GM23338 (cell line): ENCODE results near the gene CYP4F8. TPM values are rescaled to one million over a fixed set of nuclear protein-coding genes. Genes with fewer than 3 reads are reported as not detected.

ENCODE experiments used
- ATAC-seq: fragments of 200-7000 bp; cut with Tn5 transposase; 3 replicates; pipeline ENCODE4 v1.9.1; 2020
- DNase-seq: peaks from one replicate; pipeline ENCODE4 v3.0.0-alpha.2; 2015; ENCODE audit warnings: low spot score
- H2AFZ ChIP-seq: fragments of 200-600 bp; sonication (generic); 2 replicates; pipeline ENCODE4 v1.8.0; 2016; ENCODE audit warnings: antibody characterized with exemption, mild to moderate bottlenecking, moderate library complexity
- H3F3A ChIP-seq: fragments of 200-600 bp; sonication (generic); replicated peaks from 2 replicates; pipeline ENCODE4 v1.8.0; 2017; ENCODE audit warnings: antibody characterized with exemption, mixed run types, low read depth
- H3K27ac ChIP-seq: fragments of 200-600 bp; sonication (generic); 2 replicates; pipeline ENCODE4 v1.6.1; 2016; ENCODE audit warnings: low read depth
- H3K27me3 ChIP-seq: fragments of 200-600 bp; sonication (generic); 2 replicates; pipeline ENCODE4 v1.8.0; 2016; ENCODE audit warnings: mild to moderate bottlenecking, mixed run types, moderate library complexity; ENCODE audit not compliant: insufficient read depth
- H3K36me3 ChIP-seq: fragments of 200-600 bp; sonication (generic); 2 replicates; pipeline ENCODE4 v1.8.0; 2016; ENCODE audit warnings: mild to moderate bottlenecking; ENCODE audit not compliant: insufficient read depth
- H3K4me1 ChIP-seq: fragments of 200-600 bp; sonication (generic); 2 replicates; pipeline ENCODE4 v1.8.0; 2016; ENCODE audit warnings: mild to moderate bottlenecking, moderate library complexity; ENCODE audit not compliant: insufficient read depth
- H3K4me2 ChIP-seq: fragments of 200-600 bp; sonication (generic); 2 replicates; pipeline ENCODE4 v1.7.1; 2017; ENCODE audit warnings: mixed run types
- H3K4me3 ChIP-seq: fragments of 200-600 bp; sonication (generic); 2 replicates; pipeline ENCODE4 v1.6.1; 2016; ENCODE audit warnings: mixed run types
- H3K79me2 ChIP-seq: fragments of 200-600 bp; sonication (generic); replicated peaks from 2 replicates; pipeline ENCODE4 v1.8.0; 2017; ENCODE audit warnings: mild to moderate bottlenecking; ENCODE audit not compliant: insufficient read depth
- H3K9me2 ChIP-seq: fragments of 200-600 bp; sonication (generic); 2 replicates; pipeline ENCODE4 v1.8.0; 2017; ENCODE audit not compliant: insufficient read depth
- H4K20me1 ChIP-seq: fragments of 200-600 bp; sonication (generic); replicated peaks from 2 replicates; pipeline ENCODE4 v1.8.0; 2017; ENCODE audit warnings: mild to moderate bottlenecking; ENCODE audit not compliant: insufficient read depth
- H3K27ac Mint-ChIP-seq: 2 replicates; pipeline ENCODE4 v1.8.0; 2020; ENCODE audit warnings: inconsistent platforms, mild to moderate bottlenecking, moderate library complexity, mixed read lengths
- H3K27me3 Mint-ChIP-seq: 3 replicates; pipeline ENCODE4 v1.8.0; 2022; ENCODE audit warnings: low read depth, mild to moderate bottlenecking, moderate library complexity, mixed read lengths, inconsistent platforms; ENCODE audit not compliant: insufficient read depth, poor library complexity
- H3K36me3 Mint-ChIP-seq: 3 replicates; pipeline ENCODE4 v1.8.0; 2021; ENCODE audit warnings: low read depth, mild to moderate bottlenecking, inconsistent platforms, moderate library complexity, mixed read lengths
- H3K4me1 Mint-ChIP-seq: 3 replicates; pipeline ENCODE4 v1.8.0; 2020; ENCODE audit warnings: mild to moderate bottlenecking, inconsistent platforms, mixed read lengths
- H3K4me3 Mint-ChIP-seq: 3 replicates; pipeline ENCODE4 v1.8.0; 2021; ENCODE audit warnings: moderate library complexity, mild to moderate bottlenecking, inconsistent platforms, mixed read lengths
- H3K9me3 Mint-ChIP-seq: 3 replicates; pipeline ENCODE4 v1.8.0; 2020; ENCODE audit warnings: moderate library complexity, mild to moderate bottlenecking, inconsistent platforms, mixed read lengths
- CREB1 ChIP-seq: fragments of 250-450 bp; sonication (Bioruptor Pico); IDR thresholded peaks from 2 replicates; pipeline ENCODE4 v1.5.0; 2020; ENCODE audit warnings: low read depth, mild to moderate bottlenecking, moderate library complexity
- CTCF ChIP-seq, 2 experiments: fragments of 200-600 bp in 1 of 2; sonication (generic) in 1 of 2; conservative IDR thresholded peaks; 2 replicates each; pipeline versions ENCODE4 v1.5.1 to v1.6.1; 2016 to 2017; ENCODE audit warnings: antibody characterized with exemption in 2 of 2, low read depth in 2 of 2, mild to moderate bottlenecking in 2 of 2, moderate library complexity in 1 of 2
- EZH2 ChIP-seq: fragments of 200-600 bp; sonication (generic); IDR thresholded peaks from one replicate; pipeline ENCODE4 v1.8.0; 2017; ENCODE audit warnings: antibody characterized with exemption, mild to moderate bottlenecking, low read depth; ENCODE audit not compliant: unreplicated experiment
- NANOG ChIP-seq: IDR thresholded peaks from 2 replicates; pipeline ENCODE4 v1.6.1; 2016; ENCODE audit warnings: antibody characterized with exemption, borderline replicate concordance
- POLR2AphosphoS5 ChIP-seq: IDR thresholded peaks from 2 replicates; pipeline ENCODE4 v1.6.1; 2016; ENCODE audit warnings: antibody characterized with exemption, low read depth
- STAT1 ChIP-seq: IDR thresholded peaks from one replicate; pipeline ENCODE4 v1.6.1; 2016; ENCODE audit warnings: antibody characterized with exemption; ENCODE audit not compliant: unreplicated experiment
- polyA plus RNA-seq: library from polyadenylated mRNA; unstranded; fragments of >200 nt; fragmentation: Nextera tagmentation; extraction: Ambion mirVana; gene quantifications from 2 replicates; pipeline ENCODE4 v1.2.1, GENCODE V29; 2016
- total RNA-seq: library from RNA; depleted of rRNA; stranded (reverse); fragments of >200 nt; shearing (Covaris generic); gene quantifications from 2 replicates; pipeline ENCODE4 v1.2.3, GENCODE V29; 2014
- TF ChIP-seq, protein P1 (sequence below): IDR thresholded peaks from one replicate; pipeline ENCODE4 v1.6.1; 2018; ENCODE audit warnings: antibody characterized with exemption; ENCODE audit not compliant: unreplicated experiment

CYP4F8 gene
- total and polyA plus RNA-seq, 2 experiments from 2014 or later = not detected

DNA sequence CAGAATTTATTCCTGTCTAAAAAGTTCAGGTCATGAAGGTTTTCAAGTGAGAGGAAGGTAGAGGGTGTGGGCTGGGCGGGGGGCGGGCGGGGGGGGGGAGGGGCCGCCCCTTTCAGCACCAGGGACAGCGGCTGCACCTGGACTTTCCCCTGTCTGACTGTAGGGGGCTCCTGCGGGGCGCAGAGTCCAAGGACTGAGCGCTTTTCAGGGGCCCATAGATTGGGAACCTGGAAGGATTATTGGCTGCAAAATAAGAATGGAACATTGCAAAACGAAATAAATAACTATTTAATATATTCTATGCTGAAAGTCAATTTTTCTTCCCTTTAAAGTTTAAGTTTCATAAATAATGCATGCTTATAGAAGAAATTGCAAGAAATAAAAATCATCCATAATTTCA is 16.8 kb downstream of the CYP4F8 start:
- H3K27me3 Mint-ChIP-seq = peaks cover 5% of the 10 kb centered on the region
- H3K27me3 ChIP-seq = no peaks in the 10 kb centered on the region
- H3K4me2 ChIP-seq = no peak overlapping the region
- no peaks in the 10 kb centered on the region for H3K79me2 ChIP-seq
- H3K36me3 Mint-ChIP-seq = peaks cover 19% of the 10 kb centered on the region
- H3K4me1 ChIP-seq = no peaks in the 10 kb centered on the region
- peaks cover 87% of the 10 kb centered on the region for H3K9me3 Mint-ChIP-seq
- no peaks in the 10 kb centered on the region for H3F3A ChIP-seq
- H3K4me3 Mint-ChIP-seq = no peak overlapping the region
- no peak overlapping the region for H3K27ac Mint-ChIP-seq
- no peak overlapping the region for H3K4me3 ChIP-seq
- no peak for ATAC-seq
- H2AFZ ChIP-seq = no peak overlapping the region
- TF ChIP-seq NANOG = no peak
- TF ChIP-seq, protein P1, sequence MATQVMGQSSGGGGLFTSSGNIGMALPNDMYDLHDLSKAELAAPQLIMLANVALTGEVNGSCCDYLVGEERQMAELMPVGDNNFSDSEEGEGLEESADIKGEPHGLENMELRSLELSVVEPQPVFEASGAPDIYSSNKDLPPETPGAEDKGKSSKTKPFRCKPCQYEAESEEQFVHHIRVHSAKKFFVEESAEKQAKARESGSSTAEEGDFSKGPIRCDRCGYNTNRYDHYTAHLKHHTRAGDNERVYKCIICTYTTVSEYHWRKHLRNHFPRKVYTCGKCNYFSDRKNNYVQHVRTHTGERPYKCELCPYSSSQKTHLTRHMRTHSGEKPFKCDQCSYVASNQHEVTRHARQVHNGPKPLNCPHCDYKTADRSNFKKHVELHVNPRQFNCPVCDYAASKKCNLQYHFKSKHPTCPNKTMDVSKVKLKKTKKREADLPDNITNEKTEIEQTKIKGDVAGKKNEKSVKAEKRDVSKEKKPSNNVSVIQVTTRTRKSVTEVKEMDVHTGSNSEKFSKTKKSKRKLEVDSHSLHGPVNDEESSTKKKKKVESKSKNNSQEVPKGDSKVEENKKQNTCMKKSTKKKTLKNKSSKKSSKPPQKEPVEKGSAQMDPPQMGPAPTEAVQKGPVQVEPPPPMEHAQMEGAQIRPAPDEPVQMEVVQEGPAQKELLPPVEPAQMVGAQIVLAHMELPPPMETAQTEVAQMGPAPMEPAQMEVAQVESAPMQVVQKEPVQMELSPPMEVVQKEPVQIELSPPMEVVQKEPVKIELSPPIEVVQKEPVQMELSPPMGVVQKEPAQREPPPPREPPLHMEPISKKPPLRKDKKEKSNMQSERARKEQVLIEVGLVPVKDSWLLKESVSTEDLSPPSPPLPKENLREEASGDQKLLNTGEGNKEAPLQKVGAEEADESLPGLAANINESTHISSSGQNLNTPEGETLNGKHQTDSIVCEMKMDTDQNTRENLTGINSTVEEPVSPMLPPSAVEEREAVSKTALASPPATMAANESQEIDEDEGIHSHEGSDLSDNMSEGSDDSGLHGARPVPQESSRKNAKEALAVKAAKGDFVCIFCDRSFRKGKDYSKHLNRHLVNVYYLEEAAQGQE = peak; percentile 66
- TF ChIP-seq CTCF (conservative IDR thresholded peaks at IDR 0.05; ENCODE audit: low read depth in 2 of 2) = peak; percentile 15 to 24; a peak in 2 of 4 replicates
- H3K27ac ChIP-seq = no peak overlapping the region
- H3K9me2 ChIP-seq = no peaks in the 10 kb centered on the region
- no peaks in the 10 kb centered on the region; the same call in 1 of the 2 replicates for H3K36me3 ChIP-seq
- DNase-seq = peak; percentile 28
- H4K20me1 ChIP-seq = no peaks in the 10 kb centered on the region
- no peaks in the 10 kb centered on the region for H3K4me1 Mint-ChIP-seq

DNA sequence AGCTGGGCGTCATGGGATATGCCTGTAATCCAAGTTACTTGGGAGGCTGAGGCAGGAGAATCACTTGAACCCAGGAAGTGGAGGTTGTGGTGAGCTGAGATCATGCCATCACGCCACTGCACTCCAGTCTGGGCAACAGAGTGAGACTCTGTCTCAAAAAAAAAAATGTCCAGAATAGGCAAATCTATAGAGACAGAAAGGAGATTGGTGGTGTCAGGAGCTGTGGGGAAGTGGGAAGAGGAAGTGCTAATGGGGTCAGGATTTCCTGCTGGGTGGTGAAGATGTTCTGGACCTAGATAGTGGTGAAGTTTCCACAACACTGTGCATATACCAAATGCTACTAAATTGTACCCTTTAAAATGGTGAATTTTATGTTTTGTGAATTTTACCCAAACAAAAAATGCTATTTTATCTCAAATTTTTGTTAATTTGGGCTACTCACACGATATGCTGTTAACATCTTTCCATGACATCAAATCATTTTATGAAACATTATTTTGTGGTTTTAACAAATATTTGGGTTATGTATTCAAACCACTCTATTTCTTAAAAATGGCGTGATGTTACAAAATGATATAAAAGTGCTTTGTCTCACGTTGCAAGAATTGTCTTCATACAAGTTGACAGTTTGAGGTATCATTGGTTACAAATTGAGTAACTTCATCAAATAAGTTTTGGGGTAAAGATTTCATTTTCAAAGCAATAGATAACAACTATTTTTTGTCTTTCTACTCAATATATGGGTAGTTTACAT is 18.2 kb downstream of the CYP4F8 start:
- Histone ChIP-seq H3K79me2 (no peaks in the 10 kb centered on the region), H3K27me3 (no peaks in the 10 kb centered on the region), H3K36me3 (no peaks in the 10 kb centered on the region; the same call in 1 of the 2 replicates), H3K4me3 (no peak overlapping the region), H3K4me1 (no peaks in the 10 kb centered on the region), H3K27ac (no peak overlapping the region), H3K4me2 (no peak overlapping the region), H3F3A (no peaks in the 10 kb centered on the region), H2AFZ (no peak overlapping the region), H4K20me1 (no peaks in the 10 kb centered on the region), H3K9me2 (no peaks in the 10 kb centered on the region)
- Mint-ChIP-seq H3K27ac (no peak overlapping the region), H3K4me1 (no peaks in the 10 kb centered on the region), H3K4me3 (no peak overlapping the region), H3K27me3 (peaks cover 6% of the 10 kb centered on the region), H3K36me3 (peaks cover 20% of the 10 kb centered on the region), H3K9me3 (peaks cover 94% of the 10 kb centered on the region)
- ATAC-seq (no peak), DNase-seq (no peak)
- TF ChIP-seq CREB1 (CRISPR knock-in tag) = no peak
- TF ChIP-seq STAT1 = no peak
- TF ChIP-seq NANOG = no peak
- TF ChIP-seq CTCF (conservative IDR thresholded peaks at IDR 0.05; ENCODE audit: low read depth in 2 of 2) = no peak
- no peak for TF ChIP-seq EZH2
- no peak for TF ChIP-seq POLR2AphosphoS5
